Cardiac fibroblast (primary cell): ENCODE results near the gene DCAF4.

Experiments used
- DNase-seq, 2 donors: peaks; one replicate each; pipeline versions ENCODE4 v3.0.0 to v3.0.0-alpha.2; 2010; ENCODE audit warnings: low read depth in 2 of 2
- H3K4me3 ChIP-seq, 2 donors: replicated peaks in 1 of 2; 1 replicate in 1 of 2; 2 replicates in 1 of 2; pipeline ENCODE4 v1.5.1; 2011; ENCODE audit warnings: low read depth in 2 of 2, low read length in 2 of 2, mild to moderate bottlenecking in 2 of 2, moderate library complexity in 1 of 2
- TF ChIP-seq, protein P1 (sequence below): IDR thresholded peaks from one replicate; pipeline ENCODE4 v1.5.1; 2011; ENCODE audit warnings: low read depth, mild to moderate bottlenecking, low read length, inconsistent platforms

DCAF4 gene

DNA sequence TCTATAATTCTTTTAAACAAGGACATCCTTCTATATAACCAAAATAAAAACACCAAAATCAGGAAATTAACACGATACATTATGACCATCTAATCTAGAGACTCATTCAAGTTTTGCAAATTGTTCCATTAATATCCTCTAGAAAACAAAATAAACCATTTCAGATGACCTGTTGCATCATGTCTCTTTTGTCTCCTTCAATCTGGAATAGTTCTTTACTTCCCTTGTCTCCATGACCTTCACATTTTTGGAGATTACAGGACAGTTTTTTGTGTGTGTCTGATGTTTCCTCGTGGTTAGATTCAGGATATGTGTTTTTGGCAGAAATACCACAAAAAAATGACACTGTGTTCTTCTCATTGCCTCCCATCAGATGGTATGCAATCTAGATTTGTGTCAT lies 12.5 kb upstream of the DCAF4 start:
- no peak for DNase-seq
- H3K4me3 ChIP-seq, result no peak overlapping the region
- TF ChIP-seq, protein P1, sequence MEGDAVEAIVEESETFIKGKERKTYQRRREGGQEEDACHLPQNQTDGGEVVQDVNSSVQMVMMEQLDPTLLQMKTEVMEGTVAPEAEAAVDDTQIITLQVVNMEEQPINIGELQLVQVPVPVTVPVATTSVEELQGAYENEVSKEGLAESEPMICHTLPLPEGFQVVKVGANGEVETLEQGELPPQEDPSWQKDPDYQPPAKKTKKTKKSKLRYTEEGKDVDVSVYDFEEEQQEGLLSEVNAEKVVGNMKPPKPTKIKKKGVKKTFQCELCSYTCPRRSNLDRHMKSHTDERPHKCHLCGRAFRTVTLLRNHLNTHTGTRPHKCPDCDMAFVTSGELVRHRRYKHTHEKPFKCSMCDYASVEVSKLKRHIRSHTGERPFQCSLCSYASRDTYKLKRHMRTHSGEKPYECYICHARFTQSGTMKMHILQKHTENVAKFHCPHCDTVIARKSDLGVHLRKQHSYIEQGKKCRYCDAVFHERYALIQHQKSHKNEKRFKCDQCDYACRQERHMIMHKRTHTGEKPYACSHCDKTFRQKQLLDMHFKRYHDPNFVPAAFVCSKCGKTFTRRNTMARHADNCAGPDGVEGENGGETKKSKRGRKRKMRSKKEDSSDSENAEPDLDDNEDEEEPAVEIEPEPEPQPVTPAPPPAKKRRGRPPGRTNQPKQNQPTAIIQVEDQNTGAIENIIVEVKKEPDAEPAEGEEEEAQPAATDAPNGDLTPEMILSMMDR, result no peak

DNA sequence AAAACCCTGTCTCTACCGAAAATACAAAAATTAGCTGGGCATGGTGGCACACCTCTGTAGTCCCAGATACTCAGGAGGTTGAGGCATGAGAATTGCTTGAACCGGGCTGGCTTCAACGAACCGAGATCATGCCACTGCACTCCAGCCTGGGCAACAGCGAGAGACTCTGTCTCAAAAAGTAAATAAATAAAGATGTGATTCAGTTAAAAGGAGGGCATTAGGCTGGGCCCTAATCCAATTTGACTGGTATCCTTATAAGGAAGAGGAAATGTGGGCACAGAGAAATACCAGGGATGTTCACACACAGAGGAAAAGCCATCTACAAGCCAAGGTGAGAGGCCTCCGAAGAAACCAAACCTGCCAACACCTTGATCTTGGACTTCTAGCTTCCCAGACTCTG lies 10.1 kb upstream of the DCAF4 start:
- no peak overlapping the region for H3K4me3 ChIP-seq
- no peak for DNase-seq
- TF ChIP-seq, protein P1, result no peak

DNA sequence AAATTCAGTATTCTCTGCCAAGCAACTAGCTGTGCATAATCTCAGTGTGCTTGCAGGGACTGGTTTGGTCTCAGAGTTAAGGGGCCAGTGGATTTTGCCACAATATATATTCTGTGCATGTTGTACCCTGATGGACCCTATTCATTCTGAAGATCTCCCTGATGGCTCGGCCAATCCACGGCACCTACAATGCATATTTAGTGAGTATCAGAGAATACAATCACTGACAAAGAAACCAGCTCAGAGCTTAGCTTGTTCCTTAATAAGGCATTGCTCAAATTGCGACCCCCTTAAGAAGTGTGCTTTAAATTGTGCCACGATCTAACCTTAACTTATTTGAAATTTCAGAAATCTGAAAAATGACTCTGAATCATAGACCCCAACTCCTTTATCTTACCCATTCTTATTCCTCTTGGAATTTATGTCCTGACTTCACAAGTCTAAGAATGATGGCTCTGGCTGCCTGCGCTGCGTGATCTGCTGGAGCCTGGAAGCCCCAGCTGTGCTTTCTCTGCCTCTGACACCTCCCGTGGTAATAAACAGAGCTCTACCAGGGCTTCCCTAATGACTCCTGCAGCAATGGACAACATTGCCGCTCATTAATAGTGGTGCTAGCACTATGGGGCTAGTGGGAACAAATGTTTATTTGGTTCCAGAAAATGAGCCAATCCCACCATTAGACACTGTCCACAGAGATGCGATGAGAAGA lies 9.0 kb upstream of the DCAF4 start:
- DNase-seq, result no peak
- H3K4me3 ChIP-seq, result no peak overlapping the region
- TF ChIP-seq, protein P1, result no peak

DNA sequence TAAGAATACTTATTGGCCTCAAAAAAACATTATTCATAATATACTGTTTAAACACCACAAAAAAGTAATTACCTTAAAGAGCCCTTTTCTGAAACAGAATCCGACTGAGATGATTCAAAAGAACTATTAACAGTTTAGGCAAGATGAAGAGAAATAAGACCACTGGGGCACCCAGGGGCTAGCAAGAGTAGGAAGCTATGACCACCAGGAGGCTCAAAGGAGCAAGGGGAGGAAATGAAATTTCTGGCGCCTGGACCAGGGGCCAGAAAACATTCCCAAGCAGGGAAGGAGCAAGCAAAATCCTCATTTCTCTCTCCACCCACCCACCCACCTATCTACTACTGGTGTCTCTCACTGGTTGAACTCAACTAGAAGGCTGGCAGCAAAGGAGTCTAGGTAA lies 6.3 kb upstream of the DCAF4 start:
- no peak overlapping the region for H3K4me3 ChIP-seq
- TF ChIP-seq, protein P1, result peak; percentile 16
- DNase-seq, result no peak

DNA sequence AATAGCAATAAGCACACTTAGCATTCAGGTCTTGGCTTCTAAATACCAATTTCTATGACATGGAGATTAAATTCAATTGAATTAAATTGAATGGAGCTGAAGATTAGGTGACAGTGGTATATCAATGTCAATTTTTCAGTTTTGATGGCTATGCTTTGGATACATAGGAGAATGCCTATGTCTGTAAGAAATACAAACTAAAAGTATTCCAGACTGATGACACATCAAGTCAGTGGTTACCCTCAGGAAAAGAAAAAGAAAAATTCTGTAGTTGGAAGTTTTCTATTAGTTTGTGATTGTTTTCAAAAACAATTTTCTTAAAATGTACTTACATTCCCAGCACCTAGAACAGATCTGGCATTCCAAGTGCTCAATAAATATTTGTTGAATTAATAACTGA lies 4.9 kb upstream of the DCAF4 start:
- no peak overlapping the region for H3K4me3 ChIP-seq
- no peak for DNase-seq
- TF ChIP-seq, protein P1, result no peak

DNA sequence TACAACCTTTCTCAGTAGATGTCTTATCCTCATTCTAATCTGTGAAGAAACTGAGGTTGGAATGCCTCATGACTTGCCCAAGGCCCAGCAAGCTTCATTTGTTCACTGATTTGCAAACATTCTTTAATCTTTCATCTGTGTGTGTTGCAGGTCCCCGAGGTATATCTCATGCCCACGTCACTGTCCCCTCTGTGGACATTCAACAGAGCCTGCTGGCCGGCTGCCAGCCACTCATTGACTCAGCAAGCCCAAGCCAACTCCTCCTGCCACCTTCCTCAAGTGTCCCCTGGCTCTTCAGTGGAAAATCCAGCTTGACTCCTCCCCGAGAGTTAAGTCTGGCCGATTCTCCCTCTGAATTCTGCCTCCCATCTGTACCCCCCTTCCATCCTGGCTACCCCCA lies 1.9 kb upstream of the DCAF4 start:
- no peak for DNase-seq
- no peak overlapping the region for H3K4me3 ChIP-seq
- TF ChIP-seq, protein P1, result no peak

DNA sequence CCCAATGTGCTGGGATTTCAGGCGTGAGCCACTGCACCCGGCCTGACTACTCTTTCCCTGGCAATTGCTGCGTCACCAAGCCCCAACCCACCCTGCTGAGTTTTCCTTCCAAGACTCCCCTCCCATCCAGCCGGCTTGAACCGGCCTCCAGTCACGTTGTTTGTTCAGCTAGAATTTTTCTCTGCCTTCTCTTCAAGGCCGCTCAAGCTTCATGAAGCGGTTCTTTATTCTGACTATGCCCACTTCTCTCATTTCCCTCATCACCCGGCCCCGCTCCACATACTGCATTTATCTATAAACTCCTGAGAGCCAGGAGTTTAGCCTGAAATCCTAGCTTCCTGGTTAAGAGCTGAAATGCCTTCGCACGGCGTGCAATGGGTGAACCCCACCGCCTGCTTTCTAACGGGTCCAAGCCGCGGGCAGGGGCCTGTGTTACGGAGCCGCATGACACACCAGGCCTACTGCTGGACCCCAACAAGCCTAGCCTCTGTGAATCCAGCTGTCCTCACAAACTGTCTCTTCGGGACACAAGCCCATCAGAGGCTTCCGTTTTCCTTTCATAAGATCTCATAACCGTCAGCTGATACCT lies 999 bp upstream of the DCAF4 start:
- no peak for DNase-seq
- H3K4me3 ChIP-seq, result no peak overlapping the region
- TF ChIP-seq, protein P1, result no peak
